Measurements from ENCODE around the gene RCVRN.

RCVRN gene

GRCh38 chr17:9859781-9860180 lies 45.3 kb downstream of the RCVRN start:
- in situ Hi-C loops (cut with MboI; ENCODE audit: low sequenced_read_pairs): no loop called here

GRCh38 chr17:9855036-9855435 lies 50.0 kb downstream of the RCVRN start:
- in situ Hi-C loops (cut with MboI; ENCODE audit: low sequenced_read_pairs): no loop called here

GRCh38 chr17:9854255-9854654 lies 50.8 kb downstream of the RCVRN start:
- in situ Hi-C loops (cut with MboI; ENCODE audit: low sequenced_read_pairs): no loop called here

GRCh38 chr17:9850151-9850550 lies 54.9 kb downstream of the RCVRN start:
- in situ Hi-C loops (cut with MboI; ENCODE audit: low sequenced_read_pairs): no loop called here

Data from hTERT RPE-1 (cell line).